ENCODE results near the gene ZG16B.

ZG16B gene

DNA sequence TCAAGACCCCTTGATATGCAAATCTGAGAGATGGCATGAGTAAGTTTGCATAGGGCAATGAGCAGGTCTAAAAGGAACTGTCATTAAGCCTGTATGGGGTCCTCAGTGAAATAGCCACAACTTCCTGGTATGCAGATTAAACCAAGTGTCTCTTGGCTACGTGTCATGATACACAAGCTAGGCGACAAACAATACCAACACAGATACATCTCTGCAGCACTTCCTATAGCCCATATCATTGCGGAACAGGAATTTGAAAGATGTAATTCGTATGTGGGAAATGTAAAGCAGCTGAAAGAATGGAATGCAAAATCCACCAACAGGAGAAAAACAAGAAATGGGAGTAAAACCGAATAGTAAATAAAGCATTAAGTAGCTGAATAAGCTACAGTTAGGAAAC lies 15.0 kb downstream of the ZG16B start:
- no peak for DNase-seq (ENCODE audit: low spot score)

GRCh38 chr16:2846511-2847310 lies 16.6 kb downstream of the ZG16B start:
- peak; percentile 43 for DNase-seq (ENCODE audit: low spot score)

DNA sequence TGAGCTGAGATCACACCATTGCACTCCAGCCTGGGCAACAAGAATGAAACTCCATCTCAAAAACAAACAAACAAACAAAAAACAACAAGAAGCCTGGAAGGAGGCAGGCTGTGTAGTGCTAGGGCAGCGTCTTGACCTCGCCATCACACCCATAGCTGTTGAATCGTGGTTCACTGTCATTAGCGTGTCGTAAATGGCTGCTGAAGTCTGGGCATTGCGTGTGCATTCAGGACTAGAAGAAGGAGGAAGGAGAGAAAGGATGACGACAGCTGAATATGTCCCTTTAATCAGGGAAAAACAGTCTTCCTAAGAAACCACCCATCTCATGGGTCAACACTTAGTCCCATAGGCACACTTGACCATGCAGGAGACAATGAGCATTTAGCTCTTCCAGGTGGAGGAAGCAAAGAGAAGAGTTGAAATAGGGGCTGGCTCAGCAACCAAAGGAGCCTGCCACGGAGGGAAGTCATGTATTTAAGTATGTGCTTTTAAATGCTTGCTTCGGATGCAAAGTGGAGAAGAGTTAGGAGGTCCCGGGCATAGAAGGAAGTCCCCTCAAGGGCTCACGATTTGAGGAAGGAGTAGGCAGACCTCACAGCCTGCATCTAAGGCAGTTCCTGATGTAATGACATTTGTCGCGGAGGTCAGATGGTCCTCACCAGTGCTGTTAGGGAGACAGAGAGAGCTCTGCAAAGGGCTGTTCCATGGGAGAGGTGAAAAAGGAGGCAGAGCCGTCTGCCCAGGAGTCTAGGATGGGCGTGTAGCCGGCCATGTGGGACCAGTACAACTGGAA lies 19.0 kb downstream of the ZG16B start:
- DNase-seq (ENCODE audit: low spot score), result no peak

GRCh38 chr16:2852003-2852730 lies 22.1 kb downstream of the ZG16B start:
- DNase-seq (ENCODE audit: low spot score), result no peak

DNA sequence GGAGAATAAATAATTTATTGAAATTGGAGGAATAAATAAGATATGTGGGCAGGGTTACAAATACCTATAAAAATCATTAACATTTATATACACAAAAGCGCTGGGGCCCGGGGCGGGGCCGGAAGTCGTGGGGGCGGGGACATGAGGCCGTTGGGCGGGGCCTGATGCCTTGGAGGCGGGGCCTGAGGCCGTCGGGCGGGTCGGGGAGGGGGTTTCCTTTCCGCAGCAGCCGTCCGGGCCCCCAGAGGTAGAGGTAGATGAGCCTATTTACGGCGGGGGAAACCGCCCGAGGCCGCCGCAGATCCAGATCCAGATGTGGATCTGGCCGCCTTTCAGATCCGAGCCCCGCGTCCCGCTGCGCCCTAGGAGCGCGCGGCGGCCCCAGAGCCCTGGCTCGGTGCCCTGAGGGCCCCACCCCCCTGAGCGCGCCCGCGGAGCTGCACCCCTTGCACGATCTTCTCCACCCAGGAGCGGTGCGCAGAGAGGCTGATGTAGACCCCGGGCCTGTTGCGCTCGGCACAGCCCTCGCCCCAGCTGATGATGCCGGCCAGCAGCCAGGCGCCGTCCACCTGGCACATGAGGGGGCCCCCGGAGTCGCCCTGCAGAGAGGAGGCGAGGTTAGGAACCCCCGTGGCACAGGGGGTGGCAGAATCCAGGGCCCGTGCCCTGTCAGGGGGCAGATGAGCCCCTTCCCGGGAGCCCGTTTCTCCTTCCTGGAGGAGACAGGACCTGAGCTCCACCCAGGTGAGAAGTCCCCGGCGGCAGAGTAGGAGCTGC lies 22.8 kb downstream of the ZG16B start:
- DNase-seq (ENCODE audit: low spot score), result no peak

DNA sequence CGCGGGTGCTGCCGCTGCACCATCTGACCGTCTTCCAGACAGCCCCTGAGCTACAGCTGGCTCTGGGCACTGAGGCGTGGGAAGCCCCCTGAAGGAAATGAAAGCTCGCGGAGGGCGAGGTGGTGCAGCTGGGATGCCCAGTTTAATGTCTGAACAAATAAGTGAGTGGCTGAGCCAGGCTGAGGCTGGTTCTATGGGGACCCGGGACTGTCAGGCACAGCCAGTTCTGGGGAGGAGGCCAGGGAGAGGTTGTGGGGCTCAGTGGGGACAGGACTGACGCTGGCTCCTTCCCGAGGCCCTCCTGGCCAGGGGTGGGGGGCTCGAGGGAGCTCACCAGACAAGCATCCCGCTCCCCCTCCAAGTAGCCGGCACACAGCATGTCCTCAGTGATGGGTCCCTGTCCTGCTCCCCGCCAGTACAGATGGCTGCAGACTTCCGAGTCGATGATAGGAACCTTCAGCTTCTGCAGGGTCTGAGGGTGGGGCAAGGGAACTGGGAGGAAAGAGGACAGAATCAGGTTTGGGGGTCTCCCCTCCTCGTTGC lies 23.5 kb downstream of the ZG16B start:
- DNase-seq (ENCODE audit: low spot score), result no peak

DNA sequence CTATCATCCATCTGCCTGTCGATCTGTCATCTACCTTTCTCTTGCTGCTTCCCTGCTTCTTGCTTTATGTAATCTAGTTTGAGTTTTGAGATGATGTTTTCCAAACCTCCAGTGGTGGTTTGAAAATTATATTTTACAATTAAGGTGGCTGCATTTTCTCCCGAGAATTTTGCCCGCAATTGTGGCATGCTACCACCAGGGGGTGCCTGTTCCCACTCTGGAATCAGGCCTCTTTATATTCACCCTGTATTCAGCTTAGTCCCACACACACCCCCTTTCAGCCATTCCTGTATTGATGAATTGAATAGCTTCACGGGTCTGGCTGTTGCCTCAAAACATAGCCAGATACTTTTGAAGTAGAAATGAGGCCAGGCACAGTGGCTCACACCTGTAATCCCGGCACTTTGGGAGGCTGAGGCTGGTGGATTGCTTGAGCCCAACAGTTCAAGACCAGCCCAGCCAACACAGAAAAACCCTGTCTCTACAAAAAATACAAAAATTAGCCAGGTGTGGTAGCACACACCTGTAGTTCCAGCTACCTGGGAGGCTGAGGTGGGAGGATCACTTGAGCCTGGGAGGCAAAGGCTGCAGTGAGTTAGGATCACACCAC lies 24.7 kb downstream of the ZG16B start:
- no peak for DNase-seq (ENCODE audit: low spot score)

DNA sequence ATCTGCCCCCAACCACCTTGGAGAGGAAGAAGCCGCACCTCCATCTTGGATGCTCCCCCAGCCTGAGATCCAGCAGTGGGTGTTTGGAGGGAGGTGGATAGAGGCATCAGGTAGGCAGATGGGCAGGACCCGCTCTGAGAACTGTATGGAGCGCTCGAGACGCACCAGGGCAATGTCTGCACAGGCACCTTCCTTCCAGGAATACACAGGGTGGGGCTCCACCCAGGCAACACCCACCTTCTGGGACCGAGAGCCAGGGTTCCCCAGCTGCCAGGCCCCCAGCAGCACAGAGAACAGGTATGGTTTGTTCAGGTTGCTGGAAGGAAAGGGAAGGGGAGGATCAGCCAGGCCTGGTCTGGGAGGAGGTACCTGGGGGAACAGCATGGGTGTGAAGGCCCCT lies 25.4 kb downstream of the ZG16B start:
- DNase-seq (ENCODE audit: low spot score), result no peak

DNA sequence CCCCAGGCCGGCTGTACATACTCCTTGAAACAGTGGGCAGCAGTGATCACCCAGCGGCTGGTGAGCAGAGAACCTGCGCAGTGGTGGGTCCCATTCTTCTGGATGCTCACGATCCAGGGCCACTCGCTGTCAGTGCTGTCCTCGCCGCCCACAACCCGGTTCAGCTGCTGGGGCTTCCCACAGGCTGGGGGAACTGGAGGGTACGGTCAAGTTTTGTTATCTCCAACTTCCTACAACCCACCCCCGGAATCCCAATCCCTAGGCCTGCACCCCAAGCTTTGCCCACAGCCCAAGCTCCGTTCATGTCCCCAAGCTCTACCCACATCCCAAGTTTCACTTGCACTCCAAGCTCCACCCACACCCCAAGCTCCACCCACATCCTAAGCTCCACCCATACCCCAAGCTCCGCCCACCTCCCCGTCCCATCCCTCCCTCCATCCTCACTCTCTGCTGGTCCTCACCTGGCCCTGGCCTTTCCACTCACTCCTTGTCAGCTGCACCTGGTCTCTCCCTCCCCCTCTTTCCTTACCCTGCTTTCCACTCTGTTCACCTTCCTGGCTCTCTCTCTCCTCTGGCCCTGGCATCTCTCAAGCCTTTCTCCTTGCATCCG lies 26.1 kb downstream of the ZG16B start:
- DNase-seq (ENCODE audit: low spot score), result peak; percentile 49

DNA sequence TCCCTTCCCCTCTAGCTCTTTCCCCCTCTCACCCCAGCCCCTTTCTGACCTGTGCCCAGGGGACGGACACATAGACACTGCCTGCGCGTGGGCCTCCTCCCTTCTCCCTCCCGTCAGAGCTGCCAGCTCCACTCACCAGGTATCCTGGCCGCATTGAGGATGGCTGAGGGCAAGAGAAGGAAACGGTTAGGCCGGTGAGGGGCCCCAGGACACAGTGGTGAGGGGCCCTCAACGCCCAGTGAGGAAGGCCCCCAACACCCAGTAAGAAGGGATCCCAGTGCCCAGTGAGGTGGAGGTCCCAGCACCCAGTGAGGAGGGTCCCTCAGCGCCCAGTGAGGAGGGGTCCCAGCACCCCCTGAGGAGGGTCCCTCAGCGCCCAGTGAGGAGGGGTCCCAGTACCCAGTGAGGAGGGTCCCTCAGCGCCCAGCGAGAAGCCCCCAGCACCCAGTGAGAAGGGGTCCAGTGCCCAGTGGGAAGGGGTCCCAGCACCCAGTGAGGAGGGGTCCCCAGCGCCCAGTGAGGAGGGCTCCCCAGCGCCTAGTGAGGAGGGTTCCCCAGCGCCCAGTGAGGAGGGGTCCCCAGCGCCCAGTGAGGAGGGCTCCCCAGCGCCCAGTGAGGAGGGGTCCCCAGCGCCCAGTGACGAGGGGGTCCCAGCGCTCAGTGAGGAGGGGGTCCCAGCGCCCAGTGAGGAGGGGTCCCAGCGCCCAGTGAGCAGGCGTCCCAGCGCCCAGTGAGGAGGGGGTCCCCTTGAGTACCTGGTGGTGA lies 26.8 kb downstream of the ZG16B start:
- no peak for DNase-seq (ENCODE audit: low spot score)

DNA sequence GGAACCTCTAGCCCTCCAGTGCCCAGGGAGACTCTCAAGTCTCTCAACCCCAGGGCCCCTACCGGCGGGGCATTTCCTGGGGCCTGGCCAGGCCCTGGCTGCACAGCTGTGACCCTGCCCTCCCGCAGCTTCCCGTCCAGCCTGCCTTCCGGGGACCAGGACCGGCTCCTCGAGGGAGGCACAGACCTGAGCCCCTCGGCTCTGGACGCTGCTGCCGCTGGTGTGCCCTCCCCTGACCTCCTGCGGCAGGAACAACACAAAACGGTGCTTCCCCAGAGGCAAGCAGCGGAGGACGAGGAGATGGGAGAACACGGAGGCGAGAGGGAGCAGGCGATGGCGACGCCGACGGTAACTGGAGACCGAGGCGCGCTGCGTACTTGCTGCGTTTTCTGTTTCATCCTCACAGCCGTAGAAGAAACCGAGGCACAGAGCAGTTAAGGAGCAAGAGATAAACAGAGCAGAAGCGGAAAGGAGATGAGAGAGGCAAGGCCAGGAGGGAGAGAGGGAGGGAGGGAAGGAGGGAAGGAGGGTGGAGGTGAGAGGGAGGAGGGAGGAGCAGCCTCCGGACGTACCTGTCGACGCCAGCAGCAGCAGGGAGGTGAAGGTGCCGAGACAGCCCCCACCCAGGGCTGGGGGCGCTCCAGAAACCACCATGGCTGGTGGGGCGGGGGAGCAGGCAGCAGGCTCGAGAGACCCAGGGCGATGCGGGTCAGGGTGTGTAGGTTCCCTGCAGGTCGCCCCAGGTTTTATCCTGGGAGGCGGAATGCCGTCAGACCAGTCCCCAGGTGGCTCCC lies 27.5 kb downstream of the ZG16B start, which contains the start of gene PRSS22:
TSS of gene PRSS22 (minus strand) at position 720 of the 794 bp plus-strand sequence. CDS start at position 654, 66 bp downstream.
- DNase-seq (ENCODE audit: low spot score), result no peak

DNA sequence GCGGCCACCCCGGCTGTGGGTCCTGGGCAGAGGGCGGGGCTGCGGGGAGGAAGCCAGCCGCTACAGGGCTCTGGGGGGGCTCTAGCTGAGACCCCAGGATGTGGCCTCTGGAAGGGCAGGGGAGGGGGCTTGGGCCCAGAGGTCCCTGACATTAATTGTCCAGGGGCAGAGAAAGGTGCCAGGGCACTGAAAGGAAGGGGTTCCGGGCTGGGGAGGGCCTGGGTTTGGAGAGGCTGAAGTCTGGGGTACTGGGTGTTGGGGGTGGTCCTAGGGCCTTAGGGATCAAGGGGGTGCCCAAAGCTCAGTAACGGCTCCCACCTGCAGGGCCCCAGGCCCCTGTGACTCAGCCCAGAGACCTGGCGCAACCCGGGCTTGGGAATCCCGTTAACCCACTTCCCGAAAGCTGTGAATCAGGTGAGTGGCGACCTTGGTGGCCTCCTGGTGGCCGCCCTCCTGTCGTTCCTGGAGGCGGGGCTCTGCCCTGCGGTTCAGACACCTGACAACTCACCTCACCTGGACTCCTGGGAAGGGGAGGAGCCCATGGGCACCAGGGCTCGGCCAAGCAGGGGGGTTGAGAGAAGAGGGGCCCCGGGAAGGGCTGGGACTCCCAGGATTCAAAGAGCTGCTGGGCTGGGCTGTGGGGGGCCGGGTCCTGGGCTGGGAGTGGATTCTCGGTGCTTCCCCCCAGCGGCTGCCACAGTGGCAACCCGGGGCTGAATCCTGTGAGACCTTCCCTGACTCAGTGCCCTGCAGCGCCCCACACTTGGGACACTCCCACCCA lies 28.3 kb downstream of the ZG16B start:
- no peak for DNase-seq (ENCODE audit: low spot score)

GRCh38 chr16:2859686-2860265 lies 29.7 kb downstream of the ZG16B start:
- DNase-seq (ENCODE audit: low spot score), result no peak

- DNase-seq (ENCODE audit: low spot score), result no peak
Observed at GRCh38 chr16:2860826-2861567, 30.9 kb downstream of the ZG16B start.

GRCh38 chr16:2865651-2866050 lies 35.5 kb downstream of the ZG16B start:
- DNase-seq (ENCODE audit: low spot score), result no peak

GRCh38 chr16:2866431-2866830 lies 36.3 kb downstream of the ZG16B start:
- DNase-seq (ENCODE audit: low spot score), result no peak

GRCh38 chr16:2867661-2867986 lies 37.5 kb downstream of the ZG16B start:
- DNase-seq (ENCODE audit: low spot score), result no peak
